HG03520 (cell line): ENCODE data around the gene AKR1B1.

Experiments
- ATAC-seq: cut with Tn5 transposase; IDR thresholded peaks from one replicate; pipeline ENCODE4 v1.9.1; 2021; ENCODE audit warnings: mild to moderate bottlenecking, moderate library complexity; ENCODE audit not compliant: unreplicated experiment

AKR1B1 gene

GRCh38 chr7:134446446-134446845 is 12.5 kb downstream of the AKR1B1 start:
- ATAC-seq, result no peak

DNA sequence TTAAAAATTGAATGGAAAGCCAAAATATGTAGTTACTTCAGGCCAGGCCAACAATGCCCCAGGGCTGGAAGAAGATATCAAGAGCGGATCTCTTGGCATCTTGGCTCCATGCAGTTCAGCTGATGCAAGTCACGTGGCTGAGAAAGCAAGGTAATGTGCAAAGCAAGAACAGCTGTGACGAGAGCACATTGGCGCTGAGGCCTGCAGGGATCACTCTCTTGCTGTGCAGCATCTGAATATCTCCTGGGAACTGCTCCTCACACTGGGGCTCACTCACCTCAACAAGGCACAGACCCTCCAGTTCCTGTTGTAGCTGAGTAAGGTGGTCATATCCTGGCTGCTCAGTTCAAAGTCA is 14.0 kb downstream of the AKR1B1 start:
- no peak for ATAC-seq

DNA sequence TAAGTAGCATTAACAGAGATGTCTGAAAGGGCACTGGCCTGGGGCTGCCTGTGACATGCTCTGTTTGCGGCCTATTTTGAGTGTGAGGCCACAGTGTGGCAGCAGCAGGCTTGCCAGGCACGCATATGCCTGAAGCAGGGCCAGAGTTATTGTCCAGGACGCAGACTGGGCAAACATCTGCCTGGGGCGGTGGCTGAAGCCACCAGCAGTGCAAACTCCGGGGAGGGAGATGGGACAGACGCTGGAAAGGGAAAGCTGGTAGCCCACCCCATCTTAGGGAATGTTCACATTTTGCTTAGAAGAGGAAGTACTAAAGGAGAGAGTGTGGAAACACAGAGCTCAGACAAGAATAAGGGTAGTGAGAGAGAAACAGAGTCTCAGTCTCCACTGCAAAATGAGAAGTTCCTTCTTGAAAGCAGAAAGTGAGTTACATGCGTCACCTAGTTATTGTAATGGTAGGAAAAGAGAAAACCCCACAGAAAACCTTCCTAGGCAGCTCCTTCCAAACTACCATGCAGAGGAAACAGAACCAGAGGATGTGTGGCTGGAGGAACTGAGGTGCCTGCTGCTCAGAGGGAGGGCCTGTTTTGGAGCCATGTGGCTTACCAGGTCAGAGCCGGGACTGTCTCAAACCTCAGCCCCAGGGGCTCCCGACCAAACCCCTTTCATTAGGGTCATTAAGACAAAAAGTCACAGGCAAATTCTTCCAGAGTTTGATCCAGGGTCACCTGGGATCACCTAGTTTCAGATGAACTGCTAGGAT is 14.5 kb downstream of the AKR1B1 start:
- no peak for ATAC-seq

GRCh38 chr7:134443396-134444070 is 15.4 kb downstream of the AKR1B1 start:
- no peak for ATAC-seq

- no peak for ATAC-seq
Measured at GRCh38 chr7:134442441-134443220, 16.3 kb downstream of the AKR1B1 start.

DNA sequence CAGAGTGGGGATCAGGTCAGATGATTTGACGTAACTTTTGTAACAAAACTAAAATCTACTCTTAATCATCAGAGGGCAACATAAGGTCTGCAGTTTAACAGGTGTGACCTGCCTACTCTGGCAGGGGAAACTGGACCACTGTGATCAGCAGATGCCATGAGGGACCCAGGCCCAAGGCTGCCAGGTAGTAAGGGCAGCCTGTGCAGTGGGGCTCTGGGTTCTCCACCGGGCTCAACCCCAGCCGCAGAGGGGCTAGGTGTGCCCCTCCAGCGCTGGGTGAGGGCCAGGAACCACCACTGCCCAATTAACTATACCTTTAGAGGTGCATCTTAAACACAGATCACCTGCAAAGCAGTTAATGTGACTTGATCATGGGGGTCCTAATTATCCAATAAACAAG is 17.6 kb downstream of the AKR1B1 start:
- no peak for ATAC-seq

- ATAC-seq, result no peak
Measured at GRCh38 chr7:134440476-134440875, 18.4 kb downstream of the AKR1B1 start.

GRCh38 chr7:134440067-134440466 is 18.8 kb downstream of the AKR1B1 start:
- ATAC-seq, result no peak

- ATAC-seq, result no peak
Measured at GRCh38 chr7:134438946-134439345, 20.0 kb downstream of the AKR1B1 start.

GRCh38 chr7:134435161-134435920 is 23.6 kb downstream of the AKR1B1 start:
- no peak for ATAC-seq

- ATAC-seq, result no peak
Measured at GRCh38 chr7:134434701-134435100, 24.2 kb downstream of the AKR1B1 start.

GRCh38 chr7:134433430-134433829 is 25.5 kb downstream of the AKR1B1 start:
- ATAC-seq, result no peak

DNA sequence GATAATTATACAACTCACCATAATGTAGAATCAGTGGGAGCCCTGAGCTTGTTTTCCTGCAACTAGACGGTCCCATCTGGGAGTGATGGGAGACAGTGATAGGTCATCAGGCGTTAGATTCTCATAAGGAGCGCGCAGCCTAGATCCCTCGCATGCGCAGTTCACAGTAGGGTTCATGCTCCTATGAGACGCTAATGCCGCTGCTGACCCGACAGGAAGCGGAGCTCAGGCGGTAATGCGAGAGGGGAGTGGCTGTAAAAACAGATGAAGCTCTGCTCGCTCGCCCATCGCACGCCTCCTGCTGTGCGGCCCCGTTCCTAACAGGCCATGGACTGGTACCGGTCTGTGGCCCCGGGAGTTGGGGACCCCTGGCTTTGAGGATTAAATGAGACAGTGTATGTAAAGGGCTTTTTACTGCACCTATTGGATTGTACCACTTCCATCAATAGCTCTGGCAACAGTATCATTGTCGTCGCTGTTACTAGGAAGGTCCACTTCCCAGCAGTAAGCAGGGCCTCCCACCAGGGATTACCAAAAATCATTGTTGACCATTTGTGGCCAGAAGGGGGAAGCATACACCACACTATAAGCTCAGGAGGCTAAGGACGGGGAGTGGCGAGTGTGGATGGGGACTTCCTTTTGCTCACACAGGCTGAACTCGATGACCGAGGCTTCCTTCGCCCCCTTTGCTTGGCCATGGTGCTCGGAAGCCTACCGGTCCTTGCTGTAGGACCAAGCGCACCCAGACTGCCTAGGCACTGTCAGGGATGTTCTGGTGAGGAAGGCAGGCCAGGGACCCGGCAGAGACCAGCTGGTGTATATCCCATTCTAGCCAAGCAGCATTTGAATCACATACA is 26.4 kb downstream of the AKR1B1 start:
- ATAC-seq, result peak; percentile 92

DNA sequence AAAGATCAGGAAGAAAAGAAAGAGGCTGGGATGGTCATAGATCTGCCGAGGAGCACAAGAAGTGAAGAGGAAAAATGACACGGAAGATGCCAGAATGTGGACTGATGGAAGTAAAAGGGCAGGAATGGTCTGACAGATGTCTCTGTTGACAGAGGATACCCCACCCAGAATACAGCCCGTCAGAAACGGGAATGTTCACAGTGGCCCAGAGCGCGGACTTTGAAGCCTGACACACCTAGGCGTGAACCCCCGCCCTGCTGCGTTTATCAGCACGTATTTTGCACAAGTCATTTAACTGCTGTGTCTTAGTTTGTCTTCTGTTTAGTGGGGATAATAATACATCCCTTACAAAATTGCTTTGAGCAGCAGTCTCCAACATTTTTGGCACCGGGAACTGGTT is 27.1 kb downstream of the AKR1B1 start:
- no peak for ATAC-seq

GRCh38 chr7:134429481-134429880 is 29.4 kb downstream of the AKR1B1 start:
- no peak for ATAC-seq

- no peak for ATAC-seq
Measured at GRCh38 chr7:134428942-134429341, 30.0 kb downstream of the AKR1B1 start.

DNA sequence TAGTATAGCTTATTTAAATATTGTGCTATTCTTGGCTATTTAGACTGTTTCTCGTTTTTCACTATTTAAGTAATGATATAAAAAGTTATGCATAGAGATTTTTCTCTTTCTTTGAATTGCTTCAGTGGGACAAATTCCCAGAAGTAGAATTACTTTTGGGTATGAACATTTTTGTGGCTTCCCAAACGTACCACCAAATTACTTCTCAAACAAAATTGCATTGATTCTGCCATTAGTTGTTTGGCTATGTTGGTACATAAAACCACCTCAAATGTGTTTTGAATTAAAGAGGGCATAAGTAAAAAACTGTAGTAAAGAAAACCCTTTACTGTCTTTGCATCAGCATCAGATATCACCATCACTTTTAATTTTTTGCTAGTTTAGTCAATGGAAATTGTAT is 31.0 kb downstream of the AKR1B1 start:
- no peak for ATAC-seq

GRCh38 chr7:134425777-134426176 is 33.1 kb downstream of the AKR1B1 start:
- no peak for ATAC-seq

- no peak for ATAC-seq
Measured at GRCh38 chr7:134422638-134423037, 36.3 kb downstream of the AKR1B1 start.

DNA sequence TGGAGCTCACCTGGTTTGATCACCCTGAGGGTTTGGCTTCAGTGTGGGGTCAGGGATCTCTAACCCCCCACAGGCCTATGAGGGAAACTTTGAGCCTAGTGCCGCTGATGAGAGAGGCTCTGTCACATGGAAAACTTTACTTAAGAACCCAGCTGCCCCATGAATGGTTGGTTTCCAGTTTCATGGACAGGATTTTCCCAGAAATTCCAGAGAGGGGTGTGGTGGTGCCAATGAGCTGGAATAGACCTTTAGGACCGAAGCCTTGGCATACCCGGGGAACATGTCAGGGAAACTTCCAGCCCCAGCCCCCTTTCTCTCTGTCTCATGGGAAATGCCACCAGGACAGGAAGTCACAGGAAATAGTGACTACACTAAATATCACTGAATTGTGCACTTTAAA is 36.9 kb downstream of the AKR1B1 start:
- ATAC-seq, result no peak
